HG03064 (cell line): ENCODE data around the gene HCK.

Experiments used
- ATAC-seq: cut with Tn5 transposase; IDR thresholded peaks from one replicate; pipeline ENCODE4 v1.9.1; 2021; ENCODE audit warnings: low read depth; ENCODE audit not compliant: unreplicated experiment

The HCK gene

DNA sequence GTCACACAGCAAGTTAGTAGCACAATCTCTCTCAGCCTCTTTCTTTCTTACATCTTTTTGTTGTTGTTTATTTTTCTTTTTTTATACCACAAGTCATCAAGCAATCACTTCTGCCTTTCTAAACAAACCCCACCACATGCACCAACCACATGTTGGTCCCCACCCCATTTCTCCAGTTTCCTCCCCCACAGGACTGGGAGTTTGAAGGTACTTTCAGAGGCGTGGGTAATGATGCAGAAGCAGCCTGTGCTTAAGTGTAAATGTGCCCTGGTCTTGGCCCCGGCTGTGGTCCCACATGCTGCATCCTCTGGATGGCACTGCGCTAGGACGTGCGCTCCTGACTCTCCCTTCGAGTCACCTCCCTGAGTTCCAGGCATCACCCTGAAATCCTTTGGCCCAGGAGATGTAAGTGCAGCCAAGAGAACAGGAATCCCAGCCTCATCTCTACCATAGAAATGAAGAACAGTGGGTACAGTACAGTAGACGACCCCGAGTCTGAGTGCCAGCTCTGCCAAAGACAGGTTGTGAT, 5.7 kb downstream of the HCK start:
- ATAC-seq: no peak

DNA sequence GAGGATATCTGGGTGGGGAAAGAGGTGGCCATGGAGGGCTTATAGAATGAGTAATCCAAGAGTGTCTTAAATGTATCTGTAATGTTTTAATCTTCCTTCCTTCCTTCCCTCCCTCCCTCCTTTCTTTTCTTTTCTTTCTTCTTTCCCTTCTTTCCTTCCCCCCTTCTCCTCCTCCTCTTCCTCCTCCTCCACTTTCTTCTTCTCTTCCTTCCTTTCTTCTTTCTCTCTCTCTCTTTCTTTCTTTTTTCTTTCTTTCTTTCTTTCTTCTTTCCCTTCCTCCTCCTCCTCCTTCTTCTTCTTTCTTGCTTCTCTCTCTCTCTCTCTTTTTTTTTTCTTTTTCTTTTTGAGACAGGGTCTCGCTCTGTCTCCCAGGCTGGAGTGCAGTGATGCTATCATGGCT, 7.1 kb downstream of the HCK start:
- ATAC-seq: no peak

DNA sequence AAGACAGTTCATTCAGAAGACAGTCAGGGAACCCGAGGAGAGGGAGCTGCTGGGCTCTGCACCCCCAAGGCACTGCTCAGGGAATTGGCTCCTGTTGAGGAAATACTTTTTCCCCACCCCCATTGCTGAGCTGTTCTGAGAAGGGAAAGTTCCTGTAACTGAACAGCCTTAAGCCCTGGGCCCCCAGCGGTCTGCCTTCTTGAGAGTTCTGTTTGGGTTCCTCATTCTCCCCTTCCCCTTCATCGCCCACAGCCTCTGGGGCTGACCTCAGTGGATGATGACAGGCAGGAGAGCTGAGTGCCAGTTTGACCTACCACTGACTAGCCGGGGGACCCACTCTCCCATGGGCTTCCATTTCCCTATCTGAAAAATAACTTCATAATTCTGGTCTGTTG, 10.7 kb downstream of the HCK start:
- no peak for ATAC-seq

DNA sequence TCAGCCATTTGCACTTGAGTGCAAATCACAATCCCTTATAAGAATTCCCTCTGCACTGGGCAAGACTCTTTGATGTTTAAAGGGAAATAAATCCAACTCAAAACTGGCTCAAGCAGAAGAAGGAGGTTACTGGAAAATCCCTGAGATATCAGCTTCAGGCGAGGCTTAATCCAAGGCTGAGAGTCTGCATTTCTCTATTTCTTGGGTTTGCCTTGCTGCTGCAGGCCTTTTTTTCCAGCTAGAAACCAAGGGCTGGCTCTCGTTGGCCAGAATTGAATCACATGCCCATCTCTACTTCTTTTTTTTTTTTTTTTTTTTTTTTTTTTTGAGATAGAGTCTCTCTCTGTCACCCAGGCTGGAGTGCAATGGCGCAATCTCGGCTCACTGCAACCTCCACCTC, 11.7 kb downstream of the HCK start:
- ATAC-seq: no peak

DNA sequence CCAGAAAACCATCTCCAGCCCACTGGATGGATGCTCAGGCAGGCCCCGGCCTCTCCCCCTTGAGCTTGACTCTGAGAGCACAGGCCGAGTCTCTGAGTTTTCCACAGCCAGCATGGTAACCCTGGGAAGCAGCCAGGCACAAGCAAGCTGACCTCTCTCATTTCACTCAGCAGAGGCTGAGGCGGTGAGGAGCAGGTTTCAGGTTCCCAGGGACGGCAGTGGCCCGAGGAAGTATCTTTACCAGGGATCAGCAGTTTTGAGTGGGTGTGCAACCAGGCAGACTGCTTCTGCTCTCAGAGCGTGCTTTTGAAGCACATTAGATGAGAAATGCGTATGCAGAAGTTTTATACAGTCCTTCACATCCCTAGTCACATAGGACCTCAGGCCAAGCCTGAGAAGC, 12.6 kb downstream of the HCK start:
- ATAC-seq: no peak

DNA sequence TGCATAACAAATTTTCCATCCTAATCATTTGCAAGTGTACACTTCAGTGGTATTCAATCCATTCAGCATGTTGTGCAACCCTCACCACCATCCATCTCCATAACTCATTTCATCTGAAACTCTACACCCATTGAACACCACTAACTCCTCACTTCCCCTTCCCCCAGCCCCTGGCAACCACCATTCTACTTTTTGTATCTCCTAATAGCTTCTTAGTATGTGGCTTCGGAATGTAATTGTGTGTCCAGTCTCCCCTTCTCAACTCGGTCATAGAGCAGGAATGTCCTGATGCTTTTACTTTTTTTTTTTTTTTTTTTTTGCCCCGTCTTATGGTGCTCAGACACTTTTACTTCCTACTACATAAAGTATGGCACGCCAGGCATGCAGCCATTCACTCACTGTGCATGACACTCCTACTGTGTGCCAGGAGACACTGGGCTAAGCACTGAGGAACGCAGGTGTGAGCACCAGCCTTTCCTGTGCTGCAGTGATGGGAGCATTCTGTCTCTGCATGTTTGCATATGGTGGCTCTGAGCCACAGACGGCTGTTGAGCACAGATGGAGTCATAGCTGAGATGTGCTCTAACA, 15.3 kb downstream of the HCK start:
- no peak for ATAC-seq

DNA sequence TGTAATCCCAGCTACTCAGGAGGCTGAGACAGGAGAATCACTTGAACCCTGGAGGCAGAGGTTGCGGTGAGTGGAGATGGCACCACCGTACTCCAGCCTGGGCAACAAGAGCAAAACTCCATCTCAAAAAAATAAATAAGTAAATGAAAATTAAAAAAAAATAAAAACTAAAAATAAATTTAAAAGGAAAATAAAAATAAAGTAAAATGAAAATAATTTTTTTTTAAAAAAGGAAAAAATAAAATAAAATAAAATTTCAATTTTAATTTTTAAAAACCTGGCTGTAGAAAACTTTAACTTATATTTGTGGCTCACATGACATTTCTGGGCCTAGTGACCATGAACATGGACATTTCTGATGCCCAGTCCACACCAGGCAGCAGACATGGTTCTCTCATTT, 16.1 kb downstream of the HCK start:
- ATAC-seq: no peak

DNA sequence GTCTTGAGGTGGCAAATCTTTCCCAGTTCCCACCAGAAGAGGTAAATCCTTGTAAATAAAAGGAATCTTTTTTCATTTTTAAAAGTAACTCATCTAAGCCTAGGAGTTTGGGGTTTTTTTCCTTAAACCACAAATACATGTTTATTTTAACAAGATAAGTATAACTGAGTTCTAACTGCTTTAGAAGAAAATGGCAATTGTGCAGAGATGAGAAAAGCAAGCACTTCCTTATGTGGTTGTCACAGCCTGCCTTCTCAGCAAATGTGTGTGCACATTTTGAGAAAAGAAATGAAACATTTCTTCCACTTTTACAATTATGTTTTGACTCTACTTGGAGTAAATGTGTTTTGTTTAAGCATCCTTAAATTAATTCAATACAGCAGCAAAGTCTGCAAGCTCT, 17.7 kb downstream of the HCK start:
- no peak for ATAC-seq

DNA sequence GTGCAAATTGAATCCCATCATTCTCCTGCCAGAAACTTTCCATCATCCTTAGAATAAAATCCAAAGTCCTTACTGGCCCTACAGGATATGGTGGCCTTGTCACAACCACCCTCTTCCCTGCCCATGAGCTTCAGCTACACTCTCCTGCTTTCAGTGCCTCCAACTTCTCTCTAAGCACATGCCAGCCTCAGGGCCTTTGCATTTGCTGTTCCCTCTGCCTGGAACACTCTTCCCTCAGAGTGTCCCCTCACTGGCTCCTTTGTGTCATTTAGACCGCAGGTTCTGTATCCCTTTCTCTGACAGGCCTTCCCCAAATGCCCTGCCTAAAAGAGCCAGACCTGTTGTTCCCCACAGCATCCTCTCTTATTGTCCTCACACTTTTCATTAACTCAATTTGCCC, 18.2 kb downstream of the HCK start:
- no peak for ATAC-seq

DNA sequence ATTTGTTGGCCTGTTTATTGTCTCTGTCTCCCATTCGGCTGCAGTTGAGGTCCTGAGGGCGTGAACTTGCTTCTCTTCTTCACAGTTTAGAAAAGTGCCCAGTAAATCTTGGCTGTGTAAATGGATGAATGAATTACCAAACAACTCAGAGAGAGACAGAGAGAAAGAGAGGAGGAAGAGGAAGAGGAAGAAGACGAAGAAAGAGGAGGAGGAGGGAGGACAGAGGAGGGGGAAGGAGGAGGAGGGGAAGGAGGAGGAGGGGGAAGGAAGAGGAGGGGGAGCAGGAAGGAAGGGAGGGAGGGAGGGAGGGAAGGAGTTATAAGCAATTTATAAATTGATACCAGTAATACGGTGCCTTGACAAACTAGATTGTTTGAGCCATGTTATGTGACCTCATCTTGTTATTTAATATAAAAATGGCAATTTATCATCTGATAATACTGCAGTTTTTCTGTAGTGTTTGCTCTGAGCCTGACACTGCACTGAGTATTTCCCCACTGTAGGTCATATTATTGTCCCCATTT, 18.7 kb downstream of the HCK start:
- ATAC-seq: no peak

DNA sequence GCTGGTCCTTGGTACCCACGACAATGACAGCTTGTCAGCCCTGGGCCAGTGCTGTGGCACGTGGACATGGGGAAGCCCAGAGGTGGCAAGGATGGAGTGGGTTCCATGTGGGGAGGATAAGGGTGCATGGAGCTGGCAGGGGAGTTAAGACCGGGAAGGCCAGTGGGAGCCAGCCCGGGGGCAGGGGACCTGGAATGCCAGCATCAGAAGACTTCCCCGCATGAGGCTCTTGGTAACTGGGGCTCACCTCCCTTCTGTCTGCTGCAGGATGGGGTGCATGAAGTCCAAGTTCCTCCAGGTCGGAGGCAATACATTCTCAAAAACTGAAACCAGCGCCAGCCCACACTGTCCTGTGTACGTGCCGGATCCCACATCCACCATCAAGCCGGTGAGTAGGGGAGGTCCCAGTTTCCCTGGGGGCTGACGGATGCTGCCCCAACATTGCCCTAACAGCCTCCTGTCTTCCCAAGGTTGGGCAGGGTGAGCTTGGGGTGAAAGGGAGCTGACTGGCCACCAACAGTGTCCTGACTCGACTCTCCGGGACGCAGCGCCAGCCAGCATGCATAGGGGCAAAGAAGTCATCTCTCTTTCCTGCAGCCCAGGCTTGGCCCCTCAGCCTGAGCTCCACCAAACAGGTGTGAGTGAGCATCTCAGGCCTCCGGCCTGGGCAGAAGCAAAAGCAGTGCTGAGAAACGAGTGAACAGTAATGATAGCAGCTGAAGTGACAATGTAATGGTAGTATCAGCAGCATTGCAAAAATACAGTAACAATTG, 19.5 kb downstream of the HCK start:
- no peak for ATAC-seq

DNA sequence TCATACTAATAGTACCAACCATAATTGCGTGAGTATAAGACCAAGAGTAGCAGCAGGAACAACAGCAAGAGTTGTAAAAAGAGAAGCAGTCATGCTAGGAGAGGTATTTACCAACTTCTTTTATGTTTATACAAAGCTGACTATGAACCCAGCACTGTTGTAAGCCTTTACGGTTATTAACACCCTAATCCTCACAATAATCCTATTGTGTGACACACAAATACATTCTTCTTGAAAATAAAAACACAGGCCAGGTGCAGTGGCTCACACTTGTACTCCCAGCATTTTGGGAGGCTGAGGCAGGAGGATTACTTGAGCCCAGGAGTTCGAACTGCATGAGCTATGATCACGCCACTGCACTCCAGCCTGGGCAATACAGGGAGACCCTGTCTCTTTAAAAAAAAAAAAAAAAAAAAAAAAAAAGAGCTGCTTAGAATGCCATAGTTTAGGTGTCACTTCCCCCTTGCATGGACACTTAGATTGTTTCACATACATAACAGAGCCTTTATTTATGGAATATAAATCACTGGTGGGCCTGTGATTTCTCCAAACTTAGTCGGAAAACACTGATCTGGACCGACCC, 20.2 kb downstream of the HCK start:
- no peak for ATAC-seq

DNA sequence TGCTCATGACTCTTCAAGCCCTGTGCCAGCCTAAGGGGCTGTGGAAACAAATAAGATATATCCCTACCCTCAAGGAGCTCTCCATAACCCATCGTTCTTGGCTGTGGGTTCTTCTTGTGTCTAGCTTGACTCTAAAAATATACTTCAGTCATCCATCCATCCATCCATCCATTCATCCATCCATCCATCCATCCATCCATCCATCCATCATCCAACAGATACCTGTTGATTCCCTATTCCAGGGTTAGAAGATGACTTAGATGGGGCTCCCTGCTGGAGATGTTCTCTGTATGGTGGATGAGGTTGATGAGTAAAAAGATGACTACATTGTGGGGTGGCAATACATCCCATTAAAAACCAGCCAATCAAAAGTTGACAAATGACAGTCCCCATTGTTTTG, 23.5 kb downstream of the HCK start:
- ATAC-seq: no peak

DNA sequence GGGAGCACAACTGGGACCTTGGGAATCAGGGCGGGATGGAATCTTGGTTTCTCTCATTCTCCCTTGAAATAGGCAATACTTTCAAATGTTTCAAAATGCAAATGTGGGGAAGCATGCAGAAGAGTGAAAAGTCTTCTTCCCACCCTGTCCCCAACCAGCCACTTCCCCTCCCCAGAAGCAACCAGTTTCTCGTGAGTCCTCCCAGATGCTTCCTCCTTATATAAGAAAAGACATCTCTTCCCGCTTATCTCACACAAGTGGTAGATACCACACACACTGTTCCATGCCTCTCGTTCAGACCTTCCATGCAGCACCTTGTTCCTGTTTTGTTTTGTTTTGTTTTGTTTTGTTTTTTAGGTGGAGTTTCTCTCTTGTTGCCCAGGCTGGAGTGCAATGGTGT, 25.1 kb downstream of the HCK start:
- no peak for ATAC-seq

DNA sequence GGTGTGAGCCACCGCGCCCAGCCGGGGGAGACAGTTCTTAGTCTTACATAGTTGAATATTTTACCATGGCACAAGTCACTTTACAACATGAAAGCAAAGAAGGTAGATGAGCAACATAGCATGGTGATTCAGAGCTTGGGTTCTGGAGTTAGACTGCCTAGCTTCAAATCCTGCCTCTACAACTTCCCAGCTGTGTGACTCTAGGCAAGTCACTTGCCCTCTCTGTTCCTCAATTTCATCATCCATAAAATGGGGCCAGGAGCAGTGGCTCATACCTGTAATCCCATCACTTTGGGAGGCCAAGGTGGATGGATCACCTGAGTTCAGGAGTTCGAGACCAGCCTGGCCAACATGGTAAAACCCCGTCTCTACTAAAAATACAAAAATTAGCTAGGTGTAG, 26.3 kb downstream of the HCK start:
- no peak for ATAC-seq

DNA sequence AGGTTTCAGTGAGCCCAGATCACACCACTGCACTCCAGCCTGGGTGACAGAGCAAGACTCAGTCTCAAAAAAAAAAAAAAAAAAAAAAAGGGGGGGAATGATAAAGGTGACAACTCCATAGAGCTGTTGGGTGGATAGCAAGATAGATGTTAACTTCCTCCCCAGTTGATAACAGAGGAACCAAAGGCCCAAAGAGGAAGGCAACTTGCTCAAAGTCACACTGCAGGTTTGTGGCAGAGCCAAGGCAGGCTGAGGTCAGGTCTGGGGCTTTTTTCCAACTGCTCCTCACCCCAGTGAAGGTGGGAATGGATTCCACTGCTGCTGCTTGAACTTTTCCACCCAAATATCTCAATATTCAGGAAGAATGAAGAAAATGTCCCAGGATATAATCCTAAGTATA, 26.7 kb downstream of the HCK start:
- no peak for ATAC-seq

DNA sequence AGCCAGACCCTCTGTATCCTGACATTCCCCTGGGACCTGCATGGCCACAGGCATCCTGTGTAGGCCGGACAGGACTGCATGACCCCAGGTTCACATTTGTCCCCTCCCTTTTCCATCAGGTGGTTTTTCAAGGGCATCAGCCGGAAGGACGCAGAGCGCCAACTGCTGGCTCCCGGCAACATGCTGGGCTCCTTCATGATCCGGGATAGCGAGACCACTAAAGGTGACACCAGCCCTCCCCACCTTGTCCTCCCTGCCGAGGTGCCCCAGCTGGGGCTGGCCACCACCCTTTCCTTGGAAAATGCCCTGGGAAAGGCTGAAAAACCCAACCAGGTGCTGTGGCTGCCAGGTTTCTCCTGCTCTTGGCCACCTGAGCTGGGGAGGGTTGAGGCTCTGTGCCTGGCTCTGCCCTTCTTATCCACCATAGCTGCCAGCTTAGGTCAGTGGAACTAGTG, 27.6 kb downstream of the HCK start:
- no peak for ATAC-seq

DNA sequence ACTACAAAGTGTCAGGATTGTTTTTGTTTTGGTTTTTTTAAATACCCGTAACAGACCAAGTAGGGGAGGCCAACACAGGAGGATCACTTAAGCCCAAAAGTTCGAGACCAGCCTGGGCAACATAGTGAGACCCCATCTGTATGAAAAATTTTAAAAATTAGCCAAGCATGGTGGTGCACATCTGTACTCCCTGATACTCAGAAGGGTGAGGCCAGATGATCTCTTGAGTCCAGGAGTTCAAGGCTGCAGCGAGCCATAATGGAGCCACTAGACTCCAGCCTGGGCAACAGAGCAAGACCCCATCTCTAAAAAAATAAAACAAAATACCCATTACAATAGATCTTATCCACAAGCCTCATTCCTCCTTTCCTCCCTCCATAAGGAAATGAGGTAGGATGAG, 28.7 kb downstream of the HCK start:
- no peak for ATAC-seq

DNA sequence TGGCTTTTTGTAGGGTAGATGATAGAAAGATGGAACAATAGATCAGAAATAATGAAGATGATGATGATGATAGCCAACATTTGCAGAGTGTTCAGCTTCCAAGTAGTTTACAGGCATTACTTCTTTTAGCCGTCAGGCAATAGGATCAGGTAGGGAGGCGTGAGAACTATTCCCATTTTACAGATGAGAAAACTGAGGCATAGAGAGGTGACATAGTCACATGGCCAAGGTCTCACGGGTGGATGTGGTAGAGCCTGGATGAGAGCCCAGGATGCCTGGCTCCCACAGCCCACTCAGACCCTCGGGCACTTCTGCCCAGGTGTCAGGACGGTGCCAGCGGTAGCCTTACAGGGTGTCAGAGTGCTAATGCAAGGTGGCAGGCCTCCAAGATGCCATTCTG, 31.4 kb downstream of the HCK start:
- no peak for ATAC-seq

DNA sequence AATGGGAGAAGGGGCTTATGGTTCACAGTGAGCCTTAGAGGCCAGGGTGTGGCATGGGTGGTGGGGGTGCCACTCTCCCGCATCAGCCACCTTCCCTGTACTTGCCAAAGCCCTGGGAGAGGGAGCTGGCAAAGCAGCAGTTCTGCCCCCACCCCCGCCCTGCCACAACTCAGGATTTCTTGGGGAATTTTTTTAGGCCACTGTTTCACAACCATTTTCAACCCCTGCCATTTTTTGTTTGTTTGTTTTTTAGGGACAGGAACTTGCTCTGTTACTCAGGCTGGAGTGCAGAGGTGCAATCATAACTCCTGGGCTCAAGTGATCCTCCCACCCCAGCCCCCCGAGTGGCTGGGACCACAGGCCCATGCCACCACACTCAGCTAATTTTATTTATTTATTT, 35.0 kb downstream of the HCK start:
- ATAC-seq: no peak

DNA sequence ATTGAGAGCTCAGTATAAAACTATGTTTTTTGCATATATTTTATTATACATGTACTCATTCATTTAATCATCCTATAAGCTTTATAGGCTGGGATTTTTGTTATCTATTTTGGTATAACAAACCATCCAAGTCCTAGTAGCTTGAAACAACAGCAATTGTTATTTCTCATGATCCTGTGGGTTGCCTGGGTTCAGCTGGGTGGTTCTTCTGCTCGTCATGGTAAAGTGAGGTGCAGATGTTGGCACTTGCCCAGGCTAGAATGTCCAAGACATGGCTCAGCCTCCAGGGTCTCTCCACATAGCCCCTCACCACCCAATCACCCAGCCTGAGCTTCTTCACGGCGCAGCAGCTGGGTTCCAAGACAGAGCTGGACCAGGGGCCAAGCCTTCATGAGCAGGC, 36.7 kb downstream of the HCK start:
- ATAC-seq: no peak
